Vagina (tissue), 2 donors: ENCODE data around the gene HEPHL1.

Source experiments
- POLR2A ChIP-seq, 2 donors: fragments of 450-650 bp; IDR thresholded peaks; one replicate each; pipeline ENCODE4 v1.6.1; 2017; ENCODE audit warnings: antibody characterized with exemption in 2 of 2, mild to moderate bottlenecking in 2 of 2, moderate library complexity in 2 of 2
- TF ChIP-seq, protein P1 (sequence below), 3 experiments: fragments of 450-650 bp in 2 of 3; fragments of 200-600 bp in 1 of 3; sonication (generic) in 1 of 3; IDR thresholded peaks; one replicate each; pipeline ENCODE4 v1.5.1; 2017 to 2019; ENCODE audit warnings: antibody characterized with exemption in 3 of 3, mild to moderate bottlenecking in 2 of 3, moderate library complexity in 2 of 3

- TF ChIP-seq, protein P1, sequence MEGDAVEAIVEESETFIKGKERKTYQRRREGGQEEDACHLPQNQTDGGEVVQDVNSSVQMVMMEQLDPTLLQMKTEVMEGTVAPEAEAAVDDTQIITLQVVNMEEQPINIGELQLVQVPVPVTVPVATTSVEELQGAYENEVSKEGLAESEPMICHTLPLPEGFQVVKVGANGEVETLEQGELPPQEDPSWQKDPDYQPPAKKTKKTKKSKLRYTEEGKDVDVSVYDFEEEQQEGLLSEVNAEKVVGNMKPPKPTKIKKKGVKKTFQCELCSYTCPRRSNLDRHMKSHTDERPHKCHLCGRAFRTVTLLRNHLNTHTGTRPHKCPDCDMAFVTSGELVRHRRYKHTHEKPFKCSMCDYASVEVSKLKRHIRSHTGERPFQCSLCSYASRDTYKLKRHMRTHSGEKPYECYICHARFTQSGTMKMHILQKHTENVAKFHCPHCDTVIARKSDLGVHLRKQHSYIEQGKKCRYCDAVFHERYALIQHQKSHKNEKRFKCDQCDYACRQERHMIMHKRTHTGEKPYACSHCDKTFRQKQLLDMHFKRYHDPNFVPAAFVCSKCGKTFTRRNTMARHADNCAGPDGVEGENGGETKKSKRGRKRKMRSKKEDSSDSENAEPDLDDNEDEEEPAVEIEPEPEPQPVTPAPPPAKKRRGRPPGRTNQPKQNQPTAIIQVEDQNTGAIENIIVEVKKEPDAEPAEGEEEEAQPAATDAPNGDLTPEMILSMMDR (IDR thresholded peaks at IDR 0.05) = no peak
- no peak for TF ChIP-seq POLR2A (IDR thresholded peaks at IDR 0.05)
These were observed 119.1 kb downstream of the HEPHL1 start for GRCh38 chr11:94140154-94140655.
